Subcutaneous abdominal adipose tissue (tissue), 5 donors: Measurements from ENCODE around the gene CPNE5.
A peak's percentile ranks its signal among the peaks of the same experiment; 100 is the strongest.

ENCODE experiments used
- H3K27ac ChIP-seq: one replicate; pipeline ENCODE4 v1.7.0; 2013; ENCODE audit warnings: low read depth, mild to moderate bottlenecking, inconsistent platforms, low read length, moderate library complexity
- H3K27me3 ChIP-seq, 5 donors: one replicate each; pipeline ENCODE4 v1.7.0; 2013; ENCODE audit warnings: low read length in 5 of 5, inconsistent platforms in 1 of 5; ENCODE audit not compliant: control insufficient read depth in 5 of 5, insufficient read depth in 4 of 5
- H3K36me3 ChIP-seq, 5 donors: one replicate each; pipeline ENCODE4 v1.7.0; 2013; ENCODE audit warnings: low read length in 5 of 5; ENCODE audit not compliant: control insufficient read depth in 5 of 5, insufficient read depth in 5 of 5
- H3K4me1 ChIP-seq, 5 donors: one replicate each; pipeline ENCODE4 v1.7.0; 2013; ENCODE audit warnings: low read length in 5 of 5, mild to moderate bottlenecking in 3 of 5, moderate library complexity in 1 of 5; ENCODE audit not compliant: control insufficient read depth in 5 of 5, insufficient read depth in 5 of 5
- H3K4me3 ChIP-seq, 5 donors: one replicate each; pipeline ENCODE4 v1.7.0; 2013; ENCODE audit warnings: low read length in 5 of 5, low read depth in 1 of 5
- H3K9ac ChIP-seq, 5 donors: one replicate each; pipeline ENCODE4 v1.7.0; 2013; ENCODE audit warnings: low read length in 5 of 5, mild to moderate bottlenecking in 4 of 5, moderate library complexity in 3 of 5
- H3K9me3 ChIP-seq, 5 donors: one replicate each; pipeline ENCODE4 v1.7.0; 2013; ENCODE audit warnings: low read length in 5 of 5; ENCODE audit not compliant: control insufficient read depth in 5 of 5
- donor health status: healthy.
- donor health status: healthy.
- donor health status: healthy.
- donor health status: healthy.
- donor health status: healthy.

Gene CPNE5

GRCh38 chr6:36857325-36857724 lies 18.1 kb upstream of the CPNE5 start:
- no peaks in the 10 kb centered on the region for H3K9me3 ChIP-seq
- no peak overlapping the region for H3K9ac ChIP-seq
- no peaks in the 10 kb centered on the region for H3K27me3 ChIP-seq
- H3K27ac ChIP-seq, result no peak overlapping the region
- H3K4me1 ChIP-seq, result peaks cover 6 to 19% (median 9%) of the 10 kb centered on the region in 5 donors
- peaks cover 8 to 17% (median 9%) of the 10 kb centered on the region in 5 donors for H3K36me3 ChIP-seq
- no peak overlapping the region for H3K4me3 ChIP-seq

GRCh38 chr6:36856277-36856676 lies 17.0 kb upstream of the CPNE5 start:
- Histone ChIP-seq H3K9ac (no peak overlapping the region), H3K4me1 (peaks cover 6 to 19% (median 14%) of the 10 kb centered on the region in 5 donors), H3K27ac (no peak overlapping the region), H3K36me3 (peaks cover 8 to 17% (median 9%) of the 10 kb centered on the region in 5 donors), H3K27me3 (no peaks in the 10 kb centered on the region), H3K4me3 (no peak overlapping the region), H3K9me3 (no peaks in the 10 kb centered on the region)

- H3K27ac ChIP-seq, result no peak overlapping the region
- H3K36me3 ChIP-seq, result peaks cover 8 to 17% (median 9%) of the 10 kb centered on the region in 5 donors
- no peak overlapping the region for H3K9ac ChIP-seq
- H3K4me3 ChIP-seq, result no peak overlapping the region
- peaks cover 6 to 19% (median 14%) of the 10 kb centered on the region in 5 donors for H3K4me1 ChIP-seq
- H3K27me3 ChIP-seq, result no peaks in the 10 kb centered on the region
- H3K9me3 ChIP-seq, result peaks cover 0 to 4% (median 3%) of the 10 kb centered on the region in 5 donors
Measured at GRCh38 chr6:36855750-36856149, 16.5 kb upstream of the CPNE5 start.

GRCh38 chr6:36853325-36853724 lies 14.1 kb upstream of the CPNE5 start:
- peaks cover 8 to 17% (median 9%) of the 10 kb centered on the region in 5 donors for H3K36me3 ChIP-seq
- H3K27ac ChIP-seq, result no peak overlapping the region
- peaks cover 6 to 12% (median 12%) of the 10 kb centered on the region in 5 donors for H3K4me1 ChIP-seq
- H3K27me3 ChIP-seq, result no peaks in the 10 kb centered on the region
- H3K9me3 ChIP-seq, result peaks cover 0 to 12% (median 7%) of the 10 kb centered on the region in 5 donors
- H3K9ac ChIP-seq, result no peak overlapping the region
- H3K4me3 ChIP-seq, result no peak overlapping the region

- Histone ChIP-seq H3K4me3 (no peak overlapping the region), H3K27me3 (peaks cover 0 to 3% (median 0%) of the 10 kb centered on the region in 5 donors), H3K9me3 (peaks cover 0 to 12% (median 7%) of the 10 kb centered on the region in 5 donors), H3K36me3 (peaks cover 8 to 17% (median 9%) of the 10 kb centered on the region in 5 donors), H3K9ac (no peak overlapping the region), H3K4me1 (peaks cover 5 to 12% (median 11%) of the 10 kb centered on the region in 5 donors), H3K27ac (no peak overlapping the region)
Measured at GRCh38 chr6:36852481-36853147, 13.4 kb upstream of the CPNE5 start.

GRCh38 chr6:36851626-36852025 lies 12.4 kb upstream of the CPNE5 start:
- H3K27ac ChIP-seq, result no peak overlapping the region
- H3K27me3 ChIP-seq, result peaks cover 0 to 3% (median 0%) of the 10 kb centered on the region in 5 donors
- peaks cover 0 to 12% (median 7%) of the 10 kb centered on the region in 5 donors for H3K9me3 ChIP-seq
- peaks cover 5 to 12% (median 11%) of the 10 kb centered on the region in 5 donors for H3K4me1 ChIP-seq
- no peak overlapping the region for H3K9ac ChIP-seq
- H3K36me3 ChIP-seq, result peaks cover 8 to 17% (median 9%) of the 10 kb centered on the region in 5 donors
- no peak overlapping the region for H3K4me3 ChIP-seq

- H3K27me3 ChIP-seq, result peaks cover 0 to 3% (median 0%) of the 10 kb centered on the region in 5 donors
- no peak overlapping the region for H3K9ac ChIP-seq
- peaks cover 0 to 12% (median 7%) of the 10 kb centered on the region in 5 donors for H3K9me3 ChIP-seq
- peaks cover 7 to 15% (median 8%) of the 10 kb centered on the region in 5 donors for H3K36me3 ChIP-seq
- no peak overlapping the region for H3K27ac ChIP-seq
- H3K4me1 ChIP-seq, result peaks cover 5 to 12% (median 11%) of the 10 kb centered on the region in 5 donors
- H3K4me3 ChIP-seq, result no peak overlapping the region
Measured at GRCh38 chr6:36851149-36851614, 11.9 kb upstream of the CPNE5 start.

GRCh38 chr6:36850021-36850420 lies 10.8 kb upstream of the CPNE5 start:
- H3K4me1 ChIP-seq, result peaks cover 5 to 12% (median 11%) of the 10 kb centered on the region in 5 donors
- H3K36me3 ChIP-seq, result peaks cover 0 to 3% (median under 1%) of the 10 kb centered on the region in 5 donors
- no peak overlapping the region for H3K9ac ChIP-seq
- no peak overlapping the region for H3K27ac ChIP-seq
- H3K27me3 ChIP-seq, result peaks cover 0 to 3% (median 0%) of the 10 kb centered on the region in 5 donors
- H3K9me3 ChIP-seq, result peaks cover 0 to 12% (median 7%) of the 10 kb centered on the region in 5 donors
- H3K4me3 ChIP-seq, result peak overlapping the region in 1 of 5 donors; percentile 10

GRCh38 chr6:36848658-36849441 lies 9.6 kb upstream of the CPNE5 start:
- Histone ChIP-seq H3K36me3 (no peaks in the 10 kb centered on the region), H3K27ac (no peak overlapping the region), H3K9ac (no peak overlapping the region), H3K4me3 (no peak overlapping the region), H3K4me1 (peaks cover 5 to 12% (median 11%) of the 10 kb centered on the region in 5 donors), H3K9me3 (peaks cover 0 to 12% (median 7%) of the 10 kb centered on the region in 5 donors), H3K27me3 (peaks cover 0 to 3% (median 0%) of the 10 kb centered on the region in 5 donors)
